NCI-H510A treated with DMSO at 0.1 percent for 48 hours (cell line): ENCODE data around the gene BTBD2.

Experiments
- DNase-seq: peaks from one replicate; lab custom pipeline; 2025; lab: John Stamatoyannopoulos, UW

Gene BTBD2

GRCh38 chr19:1941146-1942077 lies 74.1 kb downstream of the BTBD2 start, which contains the start of gene CSNK1G2:
CSNK1G2 (plus strand) TSS chr19:1941172; CDS start chr19:1969773, 28,601 bp downstream.
- no peak for DNase-seq

DNA sequence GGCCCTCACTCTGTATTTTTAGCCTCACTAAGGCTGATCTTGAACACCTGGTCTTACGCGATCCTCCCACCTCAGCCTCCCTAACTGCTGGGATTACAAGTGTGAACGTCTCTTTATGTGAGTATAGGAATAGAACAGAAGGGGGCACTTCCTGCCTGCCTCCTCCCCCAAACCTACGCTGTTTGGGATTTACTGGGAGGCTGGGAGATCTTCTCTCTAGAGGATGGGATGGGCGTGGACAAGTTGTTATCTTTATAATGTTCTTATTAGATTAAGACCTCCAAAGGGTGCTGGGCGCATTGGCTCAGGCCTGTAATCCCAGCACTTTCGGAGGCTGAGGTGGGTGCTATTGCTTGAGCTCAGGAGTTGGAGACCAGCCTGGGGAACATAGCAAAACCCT lies 77.4 kb downstream of the BTBD2 start:
- DNase-seq = no peak

DNA sequence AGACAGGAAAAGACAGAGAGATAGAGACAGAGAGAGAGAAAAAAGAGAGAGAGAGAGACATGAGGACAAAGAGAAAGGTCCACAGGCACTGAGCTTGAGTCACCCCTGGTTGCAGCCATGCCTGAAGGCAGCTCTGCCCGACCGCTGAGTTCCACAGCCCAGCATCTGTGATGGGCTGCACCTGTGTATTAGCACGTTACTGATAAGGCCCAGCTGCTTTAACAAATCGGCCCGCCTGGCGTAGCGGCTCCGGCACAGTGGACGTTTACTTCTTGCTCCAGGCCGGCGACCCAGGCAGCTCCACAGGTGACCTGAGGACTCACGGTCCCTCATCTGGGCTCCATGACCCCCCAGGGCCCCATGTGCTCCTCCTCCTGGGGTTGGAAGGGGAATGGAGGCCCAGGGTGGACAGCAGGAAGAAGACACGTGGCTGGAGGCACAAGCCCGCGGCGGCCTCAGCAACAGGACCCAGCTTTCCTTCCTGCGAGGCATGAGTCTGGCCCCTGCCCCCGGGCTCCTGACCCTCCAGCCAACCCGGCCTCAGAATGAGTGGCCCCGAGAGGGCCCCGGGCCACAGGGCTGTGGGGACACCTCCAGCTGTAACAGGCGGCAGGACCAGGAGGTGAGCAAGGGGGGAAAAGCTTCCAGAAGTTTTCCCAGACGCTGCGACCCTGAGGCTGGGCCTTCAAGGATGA lies 78.5 kb downstream of the BTBD2 start:
- no peak for DNase-seq

DNA sequence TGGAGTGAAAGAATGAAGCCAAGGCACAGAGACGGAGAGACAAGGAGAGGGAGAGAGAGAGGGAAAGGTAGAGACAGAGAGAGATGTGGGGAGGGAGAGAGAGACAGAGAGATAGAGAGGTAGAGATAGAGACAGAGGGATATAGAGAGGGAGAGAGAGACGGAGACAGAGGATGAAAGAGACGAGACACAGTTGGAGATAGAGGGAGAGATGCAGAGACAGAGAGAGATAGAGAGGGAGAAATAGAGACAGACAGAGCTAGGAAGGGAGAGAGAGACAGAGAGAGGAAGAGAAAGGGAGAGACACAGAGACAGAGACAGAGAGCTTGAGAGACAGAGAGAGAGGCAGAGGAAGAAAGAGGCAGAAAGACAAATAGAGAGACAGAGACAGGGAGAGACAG lies 79.1 kb downstream of the BTBD2 start:
- DNase-seq = no peak

DNA sequence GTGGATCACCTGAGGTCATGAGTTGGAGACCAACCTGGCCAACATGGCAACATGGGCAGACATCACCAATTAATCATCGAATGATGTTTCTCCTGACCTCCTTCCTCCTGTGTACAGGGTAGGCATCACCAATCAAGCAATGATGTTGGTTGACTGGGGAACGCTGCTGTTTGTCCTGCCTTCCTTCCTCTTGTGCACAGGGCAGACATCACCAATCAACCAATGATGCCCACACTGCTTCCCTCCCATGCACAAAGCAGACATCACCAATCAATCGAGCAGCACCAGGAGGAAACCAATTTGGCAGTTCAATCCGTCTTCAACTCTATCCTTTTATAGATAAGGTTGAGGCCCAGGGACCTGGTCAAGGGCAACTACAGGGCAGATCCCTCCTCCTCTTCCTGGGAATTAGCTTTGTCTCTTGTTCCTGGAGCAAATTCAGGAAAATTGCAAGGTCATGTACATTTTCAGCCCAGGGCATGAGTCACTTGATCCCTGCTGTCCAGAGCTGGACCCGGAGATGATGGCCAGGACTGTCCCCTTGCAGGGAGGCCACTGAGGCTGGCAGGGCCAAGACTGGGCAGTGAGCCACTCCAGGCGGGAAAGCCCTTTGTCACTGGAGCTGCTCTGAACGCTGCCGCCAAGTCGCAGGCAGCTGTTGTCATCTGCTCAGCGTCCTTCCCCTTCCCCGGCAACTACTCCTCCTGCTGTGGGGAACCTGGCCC lies 79.9 kb downstream of the BTBD2 start:
- no peak for DNase-seq
